H1 (cell line): ENCODE data around the gene PFN2.

Source experiments
- EP300 ChIP-seq, 2 experiments: IDR thresholded peaks; 1 replicate in 1 of 2; 2 replicates in 1 of 2; pipeline ENCODE4 v1.6.1; 2011 to 2012; ENCODE audit warnings: low read depth in 2 of 2, low read length in 2 of 2, mild to moderate bottlenecking in 2 of 2, borderline replicate concordance in 1 of 2, inconsistent platforms in 1 of 2, moderate library complexity in 1 of 2
- EZH2 ChIP-seq: fragments of 200-600 bp; sonication (generic); IDR thresholded peaks from 2 replicates; pipeline ENCODE4 v1.7.1; 2012; ENCODE audit warnings: low read depth, mild to moderate bottlenecking, moderate library complexity, low read length, inconsistent platforms; ENCODE audit not compliant: severe bottlenecking

DNA sequence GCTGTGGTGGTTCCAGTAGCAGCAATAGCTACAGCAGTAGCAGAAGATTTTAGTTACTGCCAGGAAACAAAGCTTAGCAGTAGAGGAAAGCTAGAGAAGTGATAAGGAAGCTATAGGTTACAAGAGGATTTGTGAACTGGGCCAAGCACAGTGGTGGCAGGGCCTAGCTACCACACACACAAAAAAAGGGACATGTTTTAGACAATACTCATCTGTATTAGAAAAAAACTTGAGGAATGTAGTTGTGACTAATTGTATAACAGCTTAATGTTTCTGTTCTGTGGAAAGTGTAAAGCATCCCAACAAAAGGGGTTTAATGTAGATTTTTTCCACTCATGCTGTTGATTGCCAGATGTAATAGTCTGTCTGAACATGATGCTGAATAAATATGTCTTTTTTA lies 29.9 kb upstream of the PFN2 start:
- TF ChIP-seq EZH2 (no peak), EP300 (IDR thresholded peaks at IDR 0.05; ENCODE audit: borderline replicate concordance in 1 of 2, low read depth in 2 of 2, low read length in 2 of 2) (no peak)
